Central memory CD4-positive, alpha-beta T cell (primary cell): ENCODE results near the gene EGFL6.

Experiments
- DNase-seq: peaks from one replicate; pipeline ENCODE4 v3.0.0; 2022
- total RNA-seq, 3 experiments: gene quantifications; one replicate each; lab custom pipeline; 2026; lab: John Stamatoyannopoulos, UW

Gene EGFL6, protein sequence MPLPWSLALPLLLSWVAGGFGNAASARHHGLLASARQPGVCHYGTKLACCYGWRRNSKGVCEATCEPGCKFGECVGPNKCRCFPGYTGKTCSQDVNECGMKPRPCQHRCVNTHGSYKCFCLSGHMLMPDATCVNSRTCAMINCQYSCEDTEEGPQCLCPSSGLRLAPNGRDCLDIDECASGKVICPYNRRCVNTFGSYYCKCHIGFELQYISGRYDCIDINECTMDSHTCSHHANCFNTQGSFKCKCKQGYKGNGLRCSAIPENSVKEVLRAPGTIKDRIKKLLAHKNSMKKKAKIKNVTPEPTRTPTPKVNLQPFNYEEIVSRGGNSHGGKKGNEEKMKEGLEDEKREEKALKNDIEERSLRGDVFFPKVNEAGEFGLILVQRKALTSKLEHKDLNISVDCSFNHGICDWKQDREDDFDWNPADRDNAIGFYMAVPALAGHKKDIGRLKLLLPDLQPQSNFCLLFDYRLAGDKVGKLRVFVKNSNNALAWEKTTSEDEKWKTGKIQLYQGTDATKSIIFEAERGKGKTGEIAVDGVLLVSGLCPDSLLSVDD
- total RNA-seq = 0 to 0.11 (median 0) reads per million in 3 experiments

DNA sequence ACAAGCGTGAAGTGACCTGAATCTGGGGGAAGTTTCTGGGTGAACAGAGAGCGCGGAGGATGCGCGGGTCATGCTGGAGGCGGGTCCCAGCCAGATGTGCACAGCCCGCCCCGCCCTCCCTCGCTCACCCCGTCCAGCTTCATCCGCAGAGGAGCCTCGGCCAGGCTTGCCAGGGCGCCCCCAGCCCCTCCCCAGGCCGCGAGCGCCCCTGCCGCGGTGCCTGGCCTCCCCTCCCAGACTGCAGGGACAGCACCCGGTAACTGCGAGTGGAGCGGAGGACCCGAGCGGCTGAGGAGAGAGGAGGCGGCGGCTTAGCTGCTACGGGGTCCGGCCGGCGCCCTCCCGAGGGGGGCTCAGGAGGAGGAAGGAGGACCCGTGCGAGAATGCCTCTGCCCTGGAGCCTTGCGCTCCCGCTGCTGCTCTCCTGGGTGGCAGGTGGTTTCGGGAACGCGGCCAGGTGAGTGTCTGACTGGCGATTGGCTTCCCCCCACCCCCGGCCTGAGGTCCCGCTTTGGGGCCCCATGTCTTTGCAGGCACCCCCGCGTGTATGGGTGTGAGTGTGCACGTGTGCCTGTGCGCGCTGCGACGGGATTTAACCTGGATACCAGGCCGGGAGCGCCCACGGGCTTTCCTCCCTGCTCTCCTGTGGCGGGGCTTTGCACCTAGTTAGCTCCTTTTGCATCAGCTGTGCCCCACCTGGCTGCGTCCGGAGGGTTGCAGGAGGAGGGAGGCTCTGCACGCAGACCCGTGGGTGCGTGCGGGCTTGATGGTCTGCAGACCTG is at the start of gene EGFL6:
TSS of gene EGFL6 (plus strand) at position 123 of the 782 bp plus-strand sequence. CDS start at position 384, 261 bp downstream.
- DNase-seq = no peak

- DNase-seq = no peak
Measured at GRCh38 chrX:13520351-13520750, 49.0 kb upstream of the EGFL6 start.

DNA sequence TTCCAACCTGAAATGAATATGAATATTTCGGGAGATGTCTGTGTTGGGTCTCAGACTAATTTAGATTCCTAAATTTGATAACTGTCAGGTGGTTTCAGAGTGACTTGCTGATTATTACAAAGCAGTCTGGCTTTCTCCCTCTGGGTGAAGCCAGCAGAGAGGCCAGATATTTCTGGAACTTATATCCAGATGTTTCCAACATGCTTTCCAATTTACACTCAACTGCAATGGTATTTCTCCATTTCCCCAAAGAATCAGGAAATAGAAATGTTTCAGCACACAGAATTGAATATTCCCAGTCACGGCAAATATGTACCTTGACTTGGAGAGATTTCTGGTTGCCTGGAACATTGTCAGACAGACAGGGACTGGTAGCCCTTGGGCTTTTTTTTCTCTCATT is 48.5 kb upstream of the EGFL6 start:
- DNase-seq = no peak

DNA sequence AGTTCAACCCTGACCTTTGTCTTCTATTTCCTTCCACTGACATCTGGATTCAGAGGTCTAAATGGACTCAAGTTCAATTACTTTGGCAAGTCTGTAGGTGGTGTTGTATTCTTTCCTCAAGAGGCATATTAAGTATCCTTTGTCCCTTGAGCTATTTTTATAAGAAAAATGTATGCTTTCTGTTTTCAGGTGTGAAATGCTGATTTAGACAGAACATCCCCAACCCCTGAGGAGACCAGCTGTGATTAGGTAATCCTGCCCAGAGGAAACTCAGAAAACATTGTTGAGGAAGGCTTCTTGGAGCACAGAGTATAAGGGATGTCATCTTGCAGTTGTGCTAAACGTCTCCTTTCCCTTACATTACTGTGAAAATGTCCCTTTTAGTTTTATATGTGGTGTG is 46.6 kb upstream of the EGFL6 start:
- DNase-seq = no peak

- DNase-seq = no peak
Measured at GRCh38 chrX:13533726-13534125, 35.7 kb upstream of the EGFL6 start.

GRCh38 chrX:13535376-13536165 is 33.8 kb upstream of the EGFL6 start:
- DNase-seq = no peak

DNA sequence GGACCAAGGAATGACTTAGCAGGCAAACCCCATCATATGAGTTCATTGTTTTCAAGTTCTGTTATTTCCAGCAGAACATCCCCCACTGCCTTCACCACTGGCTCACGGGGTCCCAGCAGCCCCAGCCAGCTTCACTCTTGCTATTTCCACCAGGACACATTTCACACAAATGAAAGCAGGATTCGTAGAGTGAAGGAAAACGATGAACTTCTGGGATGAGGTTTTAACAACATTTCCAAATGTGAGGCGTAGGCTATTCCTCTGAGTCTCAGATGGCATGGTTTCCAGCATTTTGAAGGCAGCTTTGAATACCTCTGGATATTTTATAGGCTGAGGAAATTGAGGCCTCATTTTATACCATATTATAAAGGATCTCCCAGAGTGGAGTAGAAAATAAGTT is 32.9 kb upstream of the EGFL6 start:
- no peak for DNase-seq

- DNase-seq = no peak
Measured at GRCh38 chrX:13538414-13538813, 31.0 kb upstream of the EGFL6 start.

GRCh38 chrX:13540602-13541001 is 28.8 kb upstream of the EGFL6 start:
- DNase-seq = no peak

DNA sequence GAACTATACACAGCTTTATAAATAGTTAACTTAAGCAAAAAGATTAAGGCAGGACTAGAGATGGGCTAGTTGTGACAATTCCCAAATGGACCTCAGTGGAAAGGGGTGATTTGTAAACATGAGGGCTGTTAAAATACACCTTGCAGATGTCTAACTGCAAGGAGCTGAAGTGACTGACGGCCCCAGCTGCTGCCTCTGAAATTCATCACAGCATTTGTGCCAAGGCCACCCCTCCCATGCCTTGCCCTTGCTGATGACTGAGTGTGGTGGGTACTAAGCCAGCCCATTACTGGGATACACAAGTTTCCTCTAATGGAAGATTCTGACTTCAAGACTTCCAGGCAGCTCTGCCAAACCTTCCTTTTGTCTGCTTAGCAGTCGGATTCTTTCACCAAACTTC is 23.7 kb upstream of the EGFL6 start:
- DNase-seq = no peak

GRCh38 chrX:13547671-13548070 is 21.7 kb upstream of the EGFL6 start:
- no peak for DNase-seq

- DNase-seq = no peak
Measured at GRCh38 chrX:13550346-13550745, 19.1 kb upstream of the EGFL6 start.

DNA sequence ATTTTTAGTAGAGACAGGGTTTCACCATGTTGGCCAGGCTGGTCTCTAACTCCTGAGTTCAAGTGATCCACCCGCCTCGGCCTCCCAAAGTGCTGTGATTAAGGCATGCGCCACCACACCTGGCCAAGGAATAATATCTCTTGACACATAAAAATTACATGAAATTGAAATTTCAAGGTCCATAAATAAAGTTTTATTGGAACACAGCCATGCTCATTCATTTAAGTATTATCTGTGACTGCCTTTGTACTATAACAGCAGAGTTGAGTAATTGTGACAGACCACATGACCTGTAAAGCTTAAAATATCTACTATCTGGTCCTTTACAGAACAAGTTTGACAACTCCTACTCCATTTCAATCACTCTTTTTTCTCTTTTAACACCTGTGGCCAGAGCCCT is 17.8 kb upstream of the EGFL6 start:
- no peak for DNase-seq

DNA sequence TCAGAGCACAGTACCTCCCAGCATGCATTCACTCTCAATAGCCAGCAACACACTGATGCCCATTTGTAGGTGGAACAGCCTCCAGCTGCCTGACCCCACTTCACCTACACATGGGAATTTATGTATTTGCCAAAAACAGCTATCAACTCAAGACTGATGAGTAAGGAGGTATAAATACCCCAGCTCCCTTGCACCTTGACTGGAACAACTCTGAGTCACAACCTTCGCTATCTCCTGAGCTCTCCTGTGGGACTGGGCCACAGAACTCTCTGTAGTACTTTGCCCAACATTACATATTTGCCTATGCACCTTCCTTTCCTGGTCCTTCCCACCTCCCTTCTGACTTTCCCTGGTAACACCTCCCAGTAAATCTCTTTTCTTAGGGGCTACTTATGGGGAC is 16.5 kb upstream of the EGFL6 start:
- DNase-seq = no peak

- DNase-seq = no peak
Measured at GRCh38 chrX:13565511-13565910, 3.9 kb upstream of the EGFL6 start.

DNA sequence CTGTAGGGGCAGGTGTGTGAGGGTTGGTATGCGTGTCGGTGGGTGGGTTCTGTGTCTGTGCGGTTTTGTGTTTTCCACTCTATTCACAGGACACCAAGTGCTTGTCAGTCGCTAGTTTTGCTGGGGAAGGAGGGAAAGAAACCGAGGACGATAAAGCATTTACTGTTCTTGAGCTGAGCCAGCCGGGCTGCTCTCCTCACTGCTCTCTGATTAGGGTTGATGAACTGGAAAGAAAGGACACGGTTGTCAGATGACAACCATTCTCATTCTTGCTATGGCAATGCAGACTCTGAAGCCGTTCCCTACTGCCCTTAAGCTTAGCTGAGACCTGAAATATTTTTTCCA is 832 bp downstream of the EGFL6 start:
- no peak for DNase-seq

- no peak for DNase-seq
Measured at GRCh38 chrX:13571136-13571535, 1.7 kb downstream of the EGFL6 start.

DNA sequence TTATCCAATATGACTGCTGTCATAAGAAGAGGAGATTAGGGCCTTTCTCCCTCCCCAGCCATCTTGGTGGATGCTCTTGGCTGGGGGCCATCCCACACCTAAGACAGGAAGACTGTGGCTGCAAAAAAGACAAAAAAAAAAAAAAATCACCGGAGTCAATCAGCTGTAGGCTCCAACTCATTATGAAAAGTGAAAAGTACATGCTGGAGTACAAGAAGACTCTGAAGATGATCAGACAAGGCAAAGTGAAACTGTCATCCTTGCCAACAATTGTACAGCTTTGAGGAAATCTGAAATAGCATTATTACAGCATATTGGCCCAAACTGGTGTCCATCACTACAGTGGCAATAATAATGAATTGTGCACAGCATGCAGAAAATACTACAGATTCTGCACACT is 5.2 kb downstream of the EGFL6 start:
- DNase-seq = no peak

DNA sequence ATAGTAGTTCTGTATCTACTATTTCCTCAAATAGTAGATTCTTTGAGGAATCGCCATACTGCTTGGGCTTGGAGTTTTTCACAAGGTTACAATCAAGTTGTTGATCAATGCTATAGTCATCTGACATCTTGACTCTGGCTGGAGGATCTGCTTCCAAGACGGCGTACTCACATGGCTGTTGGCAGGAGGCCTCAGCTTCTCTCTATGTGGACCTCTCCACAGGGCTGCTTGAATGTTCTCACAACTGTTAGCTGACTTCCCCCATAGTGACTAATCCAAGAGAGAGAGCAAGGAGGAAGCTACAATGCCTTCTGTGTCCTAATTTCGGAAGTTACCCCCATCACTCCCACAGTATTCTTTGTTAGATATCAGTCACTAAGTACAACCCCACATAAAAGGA is 10.3 kb downstream of the EGFL6 start:
- no peak for DNase-seq

DNA sequence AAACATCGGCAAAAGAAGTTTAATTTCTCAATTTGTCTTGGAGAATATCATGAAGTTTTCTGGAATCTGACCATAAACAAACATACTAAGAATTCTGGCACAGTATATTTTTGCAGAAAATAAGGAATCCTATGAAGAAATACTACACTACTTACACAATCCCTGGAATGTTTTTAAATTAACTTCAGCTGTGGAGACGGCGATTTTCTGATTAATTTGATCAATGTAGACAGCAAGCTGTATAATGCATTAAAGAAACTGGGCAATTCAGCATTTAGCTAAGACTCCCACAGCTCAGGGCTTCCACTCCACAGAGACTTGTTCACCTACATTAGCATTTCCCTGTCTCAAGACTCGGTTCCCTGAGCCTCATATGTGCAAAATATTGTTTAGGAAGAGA is 12.2 kb downstream of the EGFL6 start:
- no peak for DNase-seq

- no peak for DNase-seq
Measured at GRCh38 chrX:13587786-13588477, 18.5 kb downstream of the EGFL6 start.

DNA sequence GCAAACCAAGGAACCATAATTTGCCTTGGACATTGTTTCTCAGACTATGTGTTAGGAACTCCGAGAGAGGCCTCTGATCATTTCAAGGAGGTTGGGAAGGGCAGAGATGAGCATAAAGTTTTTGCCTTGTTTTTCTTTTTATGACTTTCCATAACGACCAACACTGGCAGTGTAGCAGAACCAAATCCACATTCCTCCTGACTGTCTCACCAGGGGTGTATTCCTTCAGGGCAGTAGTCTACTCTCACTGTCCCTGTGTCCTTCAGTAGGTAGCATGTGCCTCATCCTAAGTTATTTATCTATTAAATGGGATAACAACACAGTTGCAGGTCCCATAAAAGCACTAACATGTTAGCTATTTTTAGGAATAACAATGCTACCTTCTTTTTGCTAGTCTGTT is 20.8 kb downstream of the EGFL6 start:
- DNase-seq = no peak

DNA sequence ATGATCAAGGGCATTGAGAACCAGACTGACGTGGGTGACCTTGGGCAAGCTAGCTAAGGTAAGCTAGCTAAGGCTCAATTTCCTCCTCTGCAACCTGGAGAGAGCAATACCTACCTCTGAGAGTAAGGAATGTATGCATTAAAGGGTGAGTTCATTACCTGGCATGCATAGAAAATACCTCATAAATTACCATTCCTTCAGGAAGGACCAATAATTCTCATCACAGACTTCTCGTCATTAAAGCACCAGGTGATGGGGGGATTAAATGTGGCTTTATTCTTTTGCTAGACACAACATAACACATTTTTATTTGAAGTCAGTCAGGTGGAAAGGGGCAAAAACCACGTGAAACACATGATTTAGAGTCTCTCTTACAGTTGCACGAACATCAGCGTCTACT is 21.5 kb downstream of the EGFL6 start:
- no peak for DNase-seq
